Liver (tissue), 3 donors: ENCODE data around the gene PCDHA5.
"Not testable (repeated sequence)": the region's sequence is repeated elsewhere in the genome, so short reads cannot be mapped to it uniquely, and the experiment has no call there.

ENCODE experiments used
- GABPA ChIP-seq, 2 donors: IDR thresholded peaks in 1 of 2; conservative IDR thresholded peaks in 1 of 2; 2 replicates each; pipeline ENCODE4 v1.6.1; 2016; ENCODE audit warnings: antibody characterized with exemption in 2 of 2, mild to moderate bottlenecking in 1 of 2, moderate library complexity in 1 of 2
- HNF4A ChIP-seq, 2 donors: conservative IDR thresholded peaks; 2 replicates each; pipeline ENCODE4 v1.6.1; 2016; ENCODE audit warnings: antibody characterized with exemption in 2 of 2, mild to moderate bottlenecking in 2 of 2
- NR2F2 ChIP-seq: IDR thresholded peaks from 2 replicates; pipeline ENCODE4 v1.6.1; 2016; ENCODE audit warnings: antibody characterized with exemption
- SP1 ChIP-seq: IDR thresholded peaks from 2 replicates; pipeline ENCODE4 v1.6.1; 2018; ENCODE audit warnings: antibody characterized with exemption, mild to moderate bottlenecking
- TAF1 ChIP-seq: conservative IDR thresholded peaks from 2 replicates; pipeline ENCODE4 v1.6.1; 2016; ENCODE audit warnings: antibody characterized with exemption, mild to moderate bottlenecking
- TF ChIP-seq, protein P1 (sequence below): IDR thresholded peaks from 2 replicates; pipeline ENCODE4 v1.6.1; 2016; ENCODE audit warnings: antibody characterized with exemption
- TF ChIP-seq, protein P2 (sequence below): IDR thresholded peaks from 2 replicates; pipeline ENCODE4 v1.6.1; 2016; ENCODE audit warnings: antibody characterized with exemption
- TF ChIP-seq, protein P3 (sequence below): fragments of 150-350 bp; IDR thresholded peaks from 2 replicates; pipeline ENCODE4 v1.5.1; 2017; ENCODE audit warnings: improper control_type of control experiment, low read depth, low read length; ENCODE audit not compliant: missing input control
- TF ChIP-seq, protein P4 (sequence below): IDR thresholded peaks from 2 replicates; pipeline ENCODE4 v1.6.1; 2016; ENCODE audit warnings: antibody characterized with exemption, mild to moderate bottlenecking
- TF ChIP-seq, protein P5 (sequence below): IDR thresholded peaks from 2 replicates; pipeline ENCODE4 v1.6.1; 2016; ENCODE audit warnings: antibody characterized with exemption
- donor health status: healthy.
- donor health status: healthy.

DNA sequence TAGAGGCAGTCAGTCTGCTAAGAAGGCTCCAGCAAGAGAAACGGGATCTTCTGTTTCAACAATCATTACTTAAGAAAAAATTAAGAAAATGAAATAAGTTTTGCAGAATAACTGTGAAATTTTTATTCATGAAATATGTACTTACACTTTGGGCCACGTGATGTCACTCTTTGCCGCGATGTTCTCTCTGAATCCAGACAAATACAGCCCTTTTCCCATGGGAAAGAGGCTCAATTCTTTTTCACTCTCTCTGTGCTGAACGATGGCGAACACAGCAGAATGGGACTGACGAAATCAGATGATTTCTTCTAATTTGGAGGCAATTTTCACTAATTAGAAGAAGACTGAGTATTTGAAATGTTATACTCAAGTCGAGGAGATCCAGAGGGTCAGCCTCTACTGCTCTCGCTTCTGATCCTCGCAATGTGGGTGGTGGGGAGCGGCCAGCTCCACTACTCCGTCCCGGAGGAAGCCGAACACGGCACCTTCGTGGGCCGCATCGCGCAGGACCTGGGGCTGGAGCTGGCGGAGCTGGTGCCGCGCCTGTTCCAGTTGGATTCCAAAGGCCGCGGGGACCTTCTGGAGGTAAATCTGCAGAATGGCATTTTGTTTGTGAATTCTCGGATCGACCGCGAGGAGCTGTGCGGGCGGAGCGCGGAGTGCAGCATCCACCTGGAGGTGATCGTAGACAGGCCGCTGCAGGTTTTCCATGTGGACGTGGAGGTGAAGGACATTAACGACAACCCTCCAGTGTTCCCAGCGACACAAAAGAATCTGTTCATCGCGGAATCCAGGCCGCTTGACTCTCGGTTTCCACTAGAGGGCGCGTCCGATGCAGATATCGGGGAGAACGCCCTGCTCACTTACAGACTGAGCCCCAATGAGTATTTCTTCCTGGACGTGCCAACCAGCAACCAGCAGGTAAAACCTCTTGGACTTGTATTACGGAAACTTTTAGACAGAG, 27.0 kb downstream of the PCDHA5 start, which contains the start of gene PCDHA9:
- TF ChIP-seq SP1; HNF4A (conservative IDR thresholded peaks at IDR 0.05); TAF1; GABPA (IDR thresholded peaks at IDR 0.05 in 1 of 2, conservative IDR thresholded peaks at IDR 0.05 in 1 of 2); NR2F2: not testable (repeated sequence)
- TF ChIP-seq, protein P1, sequence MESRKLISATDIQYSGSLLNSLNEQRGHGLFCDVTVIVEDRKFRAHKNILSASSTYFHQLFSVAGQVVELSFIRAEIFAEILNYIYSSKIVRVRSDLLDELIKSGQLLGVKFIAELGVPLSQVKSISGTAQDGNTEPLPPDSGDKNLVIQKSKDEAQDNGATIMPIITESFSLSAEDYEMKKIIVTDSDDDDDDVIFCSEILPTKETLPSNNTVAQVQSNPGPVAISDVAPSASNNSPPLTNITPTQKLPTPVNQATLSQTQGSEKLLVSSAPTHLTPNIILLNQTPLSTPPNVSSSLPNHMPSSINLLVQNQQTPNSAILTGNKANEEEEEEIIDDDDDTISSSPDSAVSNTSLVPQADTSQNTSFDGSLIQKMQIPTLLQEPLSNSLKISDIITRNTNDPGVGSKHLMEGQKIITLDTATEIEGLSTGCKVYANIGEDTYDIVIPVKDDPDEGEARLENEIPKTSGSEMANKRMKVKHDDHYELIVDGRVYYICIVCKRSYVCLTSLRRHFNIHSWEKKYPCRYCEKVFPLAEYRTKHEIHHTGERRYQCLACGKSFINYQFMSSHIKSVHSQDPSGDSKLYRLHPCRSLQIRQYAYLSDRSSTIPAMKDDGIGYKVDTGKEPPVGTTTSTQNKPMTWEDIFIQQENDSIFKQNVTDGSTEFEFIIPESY, result not testable (repeated sequence)
- TF ChIP-seq, protein P2, sequence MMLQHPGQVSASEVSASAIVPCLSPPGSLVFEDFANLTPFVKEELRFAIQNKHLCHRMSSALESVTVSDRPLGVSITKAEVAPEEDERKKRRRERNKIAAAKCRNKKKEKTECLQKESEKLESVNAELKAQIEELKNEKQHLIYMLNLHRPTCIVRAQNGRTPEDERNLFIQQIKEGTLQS, result not testable (repeated sequence)
- TF ChIP-seq, protein P3, sequence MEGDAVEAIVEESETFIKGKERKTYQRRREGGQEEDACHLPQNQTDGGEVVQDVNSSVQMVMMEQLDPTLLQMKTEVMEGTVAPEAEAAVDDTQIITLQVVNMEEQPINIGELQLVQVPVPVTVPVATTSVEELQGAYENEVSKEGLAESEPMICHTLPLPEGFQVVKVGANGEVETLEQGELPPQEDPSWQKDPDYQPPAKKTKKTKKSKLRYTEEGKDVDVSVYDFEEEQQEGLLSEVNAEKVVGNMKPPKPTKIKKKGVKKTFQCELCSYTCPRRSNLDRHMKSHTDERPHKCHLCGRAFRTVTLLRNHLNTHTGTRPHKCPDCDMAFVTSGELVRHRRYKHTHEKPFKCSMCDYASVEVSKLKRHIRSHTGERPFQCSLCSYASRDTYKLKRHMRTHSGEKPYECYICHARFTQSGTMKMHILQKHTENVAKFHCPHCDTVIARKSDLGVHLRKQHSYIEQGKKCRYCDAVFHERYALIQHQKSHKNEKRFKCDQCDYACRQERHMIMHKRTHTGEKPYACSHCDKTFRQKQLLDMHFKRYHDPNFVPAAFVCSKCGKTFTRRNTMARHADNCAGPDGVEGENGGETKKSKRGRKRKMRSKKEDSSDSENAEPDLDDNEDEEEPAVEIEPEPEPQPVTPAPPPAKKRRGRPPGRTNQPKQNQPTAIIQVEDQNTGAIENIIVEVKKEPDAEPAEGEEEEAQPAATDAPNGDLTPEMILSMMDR, result not testable (repeated sequence)
- TF ChIP-seq, protein P4, sequence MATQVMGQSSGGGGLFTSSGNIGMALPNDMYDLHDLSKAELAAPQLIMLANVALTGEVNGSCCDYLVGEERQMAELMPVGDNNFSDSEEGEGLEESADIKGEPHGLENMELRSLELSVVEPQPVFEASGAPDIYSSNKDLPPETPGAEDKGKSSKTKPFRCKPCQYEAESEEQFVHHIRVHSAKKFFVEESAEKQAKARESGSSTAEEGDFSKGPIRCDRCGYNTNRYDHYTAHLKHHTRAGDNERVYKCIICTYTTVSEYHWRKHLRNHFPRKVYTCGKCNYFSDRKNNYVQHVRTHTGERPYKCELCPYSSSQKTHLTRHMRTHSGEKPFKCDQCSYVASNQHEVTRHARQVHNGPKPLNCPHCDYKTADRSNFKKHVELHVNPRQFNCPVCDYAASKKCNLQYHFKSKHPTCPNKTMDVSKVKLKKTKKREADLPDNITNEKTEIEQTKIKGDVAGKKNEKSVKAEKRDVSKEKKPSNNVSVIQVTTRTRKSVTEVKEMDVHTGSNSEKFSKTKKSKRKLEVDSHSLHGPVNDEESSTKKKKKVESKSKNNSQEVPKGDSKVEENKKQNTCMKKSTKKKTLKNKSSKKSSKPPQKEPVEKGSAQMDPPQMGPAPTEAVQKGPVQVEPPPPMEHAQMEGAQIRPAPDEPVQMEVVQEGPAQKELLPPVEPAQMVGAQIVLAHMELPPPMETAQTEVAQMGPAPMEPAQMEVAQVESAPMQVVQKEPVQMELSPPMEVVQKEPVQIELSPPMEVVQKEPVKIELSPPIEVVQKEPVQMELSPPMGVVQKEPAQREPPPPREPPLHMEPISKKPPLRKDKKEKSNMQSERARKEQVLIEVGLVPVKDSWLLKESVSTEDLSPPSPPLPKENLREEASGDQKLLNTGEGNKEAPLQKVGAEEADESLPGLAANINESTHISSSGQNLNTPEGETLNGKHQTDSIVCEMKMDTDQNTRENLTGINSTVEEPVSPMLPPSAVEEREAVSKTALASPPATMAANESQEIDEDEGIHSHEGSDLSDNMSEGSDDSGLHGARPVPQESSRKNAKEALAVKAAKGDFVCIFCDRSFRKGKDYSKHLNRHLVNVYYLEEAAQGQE, result not testable (repeated sequence)
- TF ChIP-seq, protein P5, sequence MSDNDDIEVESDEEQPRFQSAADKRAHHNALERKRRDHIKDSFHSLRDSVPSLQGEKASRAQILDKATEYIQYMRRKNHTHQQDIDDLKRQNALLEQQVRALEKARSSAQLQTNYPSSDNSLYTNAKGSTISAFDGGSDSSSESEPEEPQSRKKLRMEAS, result not testable (repeated sequence)
